ENCODE results near the gene FBN3. TPM values are rescaled to one million over a fixed set of nuclear protein-coding genes. Genes with fewer than 3 reads are reported as not detected.

Gene FBN3
- total RNA-seq, 2 donors from 2014 or later: not detected

DNA sequence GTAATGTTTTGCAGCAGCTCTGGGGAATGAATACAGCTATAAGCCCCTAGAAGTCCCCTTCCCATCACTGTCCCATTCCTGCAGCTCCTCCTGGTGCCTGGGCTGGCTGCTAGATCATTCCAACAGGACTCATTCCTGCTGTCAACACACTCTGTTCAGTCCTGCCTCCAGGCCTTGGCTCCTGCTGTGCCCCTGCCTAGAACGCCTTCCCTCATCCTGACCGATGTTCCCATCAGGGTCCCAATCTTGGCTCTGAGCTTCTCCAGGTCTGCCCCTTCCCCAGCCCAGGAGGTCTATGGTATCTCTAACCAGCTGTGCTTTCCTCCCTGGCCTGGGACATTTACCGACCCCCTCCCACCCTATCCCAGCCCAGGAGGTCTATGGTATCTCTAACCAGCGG is 48.1 kb downstream of the FBN3 start:
- ATAC-seq (no peak), DNase-seq (no peak)
- intact Hi-C loops (cut with DNase I, micrococcal nuclease): no loop called here

- intact Hi-C loops (cut with DNase I, micrococcal nuclease): no loop called here
- ATAC-seq (no peak), DNase-seq (no peak)
Measured at GRCh38 chr19:8097681-8098567, 51.5 kb downstream of the FBN3 start.

DNA sequence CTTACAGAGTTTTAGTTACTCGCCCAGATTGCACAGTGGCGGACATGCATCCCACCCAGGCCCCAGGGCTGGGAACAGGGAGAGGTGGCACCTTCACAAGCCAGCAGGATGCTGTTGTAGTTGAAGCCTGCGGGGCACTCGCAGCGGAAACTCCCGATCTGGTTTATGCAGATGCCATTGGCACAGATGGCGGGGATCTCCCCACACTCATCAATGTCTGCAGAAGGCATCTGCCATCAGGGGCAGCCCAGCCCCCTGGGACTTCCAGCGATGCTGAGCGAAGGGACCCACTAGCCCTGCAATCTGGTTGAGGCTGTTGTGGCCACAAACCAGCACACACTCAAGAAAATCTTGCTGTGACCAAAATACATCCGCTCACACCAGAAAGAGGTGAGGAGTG is 52.2 kb downstream of the FBN3 start:
- DNase-seq (no peak), ATAC-seq (no peak)
- intact Hi-C loops (cut with DNase I, micrococcal nuclease): no loop called here

GRCh38 chr19:8096071-8096470 is 53.3 kb downstream of the FBN3 start:
- DNase-seq: no peak
- intact Hi-C loops (cut with DNase I, micrococcal nuclease): no loop called here
- no peak for ATAC-seq

DNA sequence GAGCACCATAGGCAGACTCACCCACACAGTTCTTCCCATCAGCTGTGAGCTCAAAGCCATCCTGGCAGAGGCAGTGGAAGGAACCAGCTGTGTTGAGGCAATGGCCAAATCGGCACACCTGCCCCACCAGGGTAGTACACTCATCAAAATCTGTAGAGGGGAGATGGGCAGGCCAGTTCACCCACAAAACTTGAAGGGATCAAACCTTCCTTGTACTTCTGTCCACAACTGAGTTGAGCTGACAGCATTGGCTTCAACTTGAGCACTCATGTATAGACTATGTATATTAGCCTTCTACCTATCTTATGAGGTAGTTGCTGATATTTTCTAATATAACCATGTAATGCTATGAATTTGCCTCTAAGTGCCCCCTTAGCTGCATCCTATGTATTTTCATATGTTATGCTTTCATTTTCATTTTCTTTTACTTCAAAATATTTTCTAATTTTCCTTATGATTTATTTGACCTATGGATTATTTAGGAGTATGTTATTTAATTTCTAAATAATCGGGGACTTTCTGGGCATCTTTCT is 54.0 kb downstream of the FBN3 start:
- no peak for ATAC-seq
- intact Hi-C loops (cut with DNase I, micrococcal nuclease): no loop called here

DNA sequence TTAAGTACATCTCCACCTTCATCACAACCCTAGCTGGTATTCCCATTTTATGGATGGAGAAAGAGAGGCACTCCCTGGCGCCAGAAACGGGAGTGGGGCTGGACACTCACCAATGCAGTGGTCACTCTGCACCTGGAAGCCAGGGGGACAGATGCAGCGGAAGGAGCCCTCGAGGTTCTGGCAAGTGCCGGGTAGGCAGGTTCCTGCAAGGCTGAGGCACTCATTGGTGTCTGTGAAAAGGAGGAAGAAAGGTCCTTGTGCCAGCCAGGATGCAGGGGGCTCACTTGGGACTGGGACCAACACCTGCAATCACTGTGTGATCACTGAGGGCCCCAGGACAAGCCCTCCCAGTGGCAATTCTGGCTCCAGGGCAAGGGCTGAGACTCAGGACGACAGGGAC is 55.1 kb downstream of the FBN3 start:
- ATAC-seq (no peak), DNase-seq (no peak)
- intact Hi-C loops (cut with DNase I, micrococcal nuclease): no loop called here

More for the DNA sequence above, 54.0 kb downstream of the FBN3 start:
- no peak for DNase-seq

GRCh38 chr19:8093740-8094139 is 55.7 kb downstream of the FBN3 start:
- DNase-seq (no peak), ATAC-seq (no peak)
- intact Hi-C loops (cut with DNase I, micrococcal nuclease): no loop called here

DNA sequence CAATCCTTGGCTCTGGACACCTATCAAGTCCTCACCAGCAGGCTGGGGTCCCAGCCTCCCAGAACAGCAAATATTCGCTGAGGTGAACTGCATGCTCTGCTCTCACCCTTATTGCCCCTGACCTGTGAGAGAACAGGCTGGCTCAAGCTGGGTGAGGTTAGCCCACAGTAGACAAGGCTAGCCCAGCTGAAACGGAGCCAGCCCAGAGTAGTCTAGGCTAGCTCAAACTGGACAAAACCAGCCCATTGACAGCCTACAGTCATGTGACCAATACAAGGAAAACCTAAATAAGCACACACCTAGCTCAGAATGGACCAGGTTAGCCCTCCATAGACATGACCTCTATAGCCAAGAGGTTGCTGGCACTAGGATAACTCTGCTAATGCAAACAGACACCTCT is 58.4 kb downstream of the FBN3 start:
- intact Hi-C loops (cut with DNase I, micrococcal nuclease): no loop called here
- ATAC-seq (no peak), DNase-seq (no peak)

GRCh38 chr19:8089664-8090601 is 59.5 kb downstream of the FBN3 start:
- no peak for DNase-seq
- ATAC-seq: no peak
- intact Hi-C loops (cut with DNase I, micrococcal nuclease): no loop called here

DNA sequence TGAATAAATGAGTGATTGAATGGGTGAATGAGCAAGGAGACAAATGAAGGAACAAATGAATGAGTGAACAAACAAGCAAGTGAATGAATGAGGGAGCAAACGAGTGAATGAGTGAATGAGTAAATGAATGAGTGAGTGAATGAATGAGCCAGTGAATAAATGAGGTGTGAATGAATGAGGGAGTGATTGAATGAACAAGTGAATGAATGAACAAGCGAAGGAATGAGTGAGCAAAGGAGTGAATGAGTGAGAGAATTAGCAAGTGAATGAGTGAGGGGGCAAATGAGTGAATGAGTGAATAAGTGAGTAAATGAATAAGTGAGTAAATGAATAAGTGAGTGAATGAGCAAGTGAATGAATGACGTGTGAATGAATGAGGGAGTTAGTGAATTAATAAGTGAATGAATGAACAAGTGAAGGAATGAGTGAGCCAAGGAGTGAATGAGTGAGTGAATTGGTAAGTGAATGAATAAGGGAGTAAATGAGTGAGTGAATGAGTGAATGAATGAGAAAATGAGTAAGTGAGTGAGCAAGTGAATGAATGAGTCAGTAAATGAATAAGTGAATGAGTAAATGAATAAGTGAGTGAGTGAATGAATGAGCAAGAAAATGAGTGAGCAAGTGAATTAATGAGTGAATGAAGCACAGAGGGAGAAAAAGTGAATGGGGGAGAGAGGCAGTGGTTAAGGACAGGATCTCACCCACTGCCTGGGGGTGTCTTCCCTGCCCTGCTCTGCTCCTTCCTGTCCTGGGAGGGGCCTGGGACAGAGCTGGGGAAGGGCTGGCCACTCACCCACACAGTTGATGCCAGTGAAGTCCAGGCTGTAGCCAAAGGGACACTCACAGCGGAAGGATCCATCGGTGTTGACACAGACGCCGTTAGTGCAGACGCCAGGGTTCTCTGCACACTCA is 60.4 kb downstream of the FBN3 start:
- no peak for ATAC-seq
- intact Hi-C loops (cut with DNase I, micrococcal nuclease): no loop called here
- no peak for DNase-seq

DNA sequence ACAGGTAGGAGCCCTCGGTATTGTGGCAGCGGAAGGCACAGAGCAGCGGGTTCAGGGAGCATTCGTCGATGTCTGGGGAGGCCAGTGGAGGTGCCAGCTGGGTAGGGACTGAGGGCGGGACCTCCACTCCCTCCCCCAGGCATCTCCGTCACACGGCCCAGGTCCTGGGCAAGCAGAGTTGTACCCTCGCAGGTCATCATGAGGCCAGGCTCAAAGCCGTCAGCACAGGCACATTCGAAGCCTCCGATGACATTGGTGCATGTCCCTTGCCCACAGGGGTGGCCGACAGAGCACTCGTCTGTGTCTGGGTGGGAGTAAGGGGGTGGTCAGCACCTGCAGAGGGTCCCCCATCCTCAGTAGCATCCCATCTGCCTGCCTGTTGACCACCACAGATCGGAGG is 61.5 kb downstream of the FBN3 start:
- intact Hi-C loops (cut with DNase I, micrococcal nuclease): no loop called here
- DNase-seq (no peak), ATAC-seq (no peak)

DNA sequence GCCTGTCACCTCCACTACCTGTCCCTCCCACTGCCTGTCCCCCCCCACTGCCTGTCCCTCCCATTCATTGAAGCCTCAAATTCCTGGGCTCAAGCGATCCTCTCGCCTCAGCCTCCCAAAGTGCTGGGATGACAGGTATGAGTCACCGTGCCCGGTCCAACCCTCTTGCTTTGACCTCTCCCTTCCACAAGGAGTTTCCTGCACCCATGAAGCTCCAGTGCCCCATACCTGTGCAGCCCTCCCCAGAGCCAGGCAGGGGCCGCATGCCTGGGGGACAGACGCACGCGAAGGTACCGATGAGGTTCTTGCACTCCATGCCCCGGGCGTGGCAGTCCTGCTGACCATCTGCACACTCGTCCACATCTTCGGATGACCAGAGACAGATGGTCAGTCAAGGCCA is 62.5 kb downstream of the FBN3 start:
- intact Hi-C loops (cut with DNase I, micrococcal nuclease): no loop called here
- DNase-seq (no peak), ATAC-seq (no peak)

- ATAC-seq (peak; percentile 85), DNase-seq (peak; percentile 34 to 41)
- intact Hi-C loops (cut with DNase I, micrococcal nuclease): no loop called here
Measured at GRCh38 chr19:8085598-8086408, 63.6 kb downstream of the FBN3 start.

GRCh38 chr19:8084152-8084551 is 65.2 kb downstream of the FBN3 start:
- intact Hi-C loops (cut with DNase I, micrococcal nuclease): no loop called here
- DNase-seq: no peak
- no peak for ATAC-seq

- ATAC-seq: no peak
Measured at GRCh38 chr19:8083141-8083540, 66.3 kb downstream of the FBN3 start.

GRCh38 chr19:8081569-8082550 is 67.5 kb downstream of the FBN3 start:
- no peak for ATAC-seq

More at GRCh38 chr19:8083141-8083540, 66.3 kb downstream of the FBN3 start:
- intact Hi-C loops (cut with DNase I, micrococcal nuclease): no loop called here
- no peak for DNase-seq

DNA sequence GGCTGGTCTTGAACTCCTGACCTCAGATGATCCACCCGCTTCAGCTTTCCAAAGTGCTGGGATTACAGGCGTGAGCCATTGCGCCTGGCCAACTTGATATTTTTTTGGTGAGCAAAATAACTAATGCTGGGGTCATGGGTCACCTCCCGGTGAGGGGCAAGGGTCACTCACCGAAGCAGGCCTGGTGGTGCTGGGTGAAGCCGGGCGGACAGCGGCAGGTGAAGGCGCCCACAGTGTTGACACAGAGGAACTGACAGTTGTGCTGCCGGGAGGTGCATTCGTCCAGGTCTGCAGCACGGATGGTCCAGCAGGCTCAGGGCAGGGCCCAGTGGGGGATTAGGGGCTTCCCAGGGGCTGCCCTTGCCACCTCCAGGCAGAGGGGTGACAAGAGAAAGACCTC is 68.6 kb downstream of the FBN3 start:
- DNase-seq: no peak
- intact Hi-C loops (cut with DNase I, micrococcal nuclease): no loop called here
- ATAC-seq: no peak

More at GRCh38 chr19:8081569-8082550, 67.5 kb downstream of the FBN3 start:
- intact Hi-C loops (cut with DNase I, micrococcal nuclease): no loop called here
- no peak for DNase-seq

Data from left colon (tissue), 2 donors.